DMS153 treated with DMSO at 0.1 percent for 48 hours (cell line): ENCODE measurements around the gene UBAC1.

Experiments
- DNase-seq: peaks from one replicate; lab custom pipeline; 2025; ENCODE audit not compliant: unreplicated experiment; lab: John Stamatoyannopoulos, UW

Gene UBAC1

GRCh38 chr9:135961277-135961715, at the start of gene UBAC1:
UBAC1 (minus strand) TSS chr9:135961373; CDS start chr9:135961162, 211 bp downstream.
- peak; percentile 85 for DNase-seq

GRCh38 chr9:136010615-136011361, 49.6 kb upstream of the UBAC1 start:
- DNase-seq: no peak

- DNase-seq: no peak
Measured at GRCh38 chr9:136010176-136010575, 49.0 kb upstream of the UBAC1 start.

GRCh38 chr9:136009516-136009915, 48.3 kb upstream of the UBAC1 start:
- no peak for DNase-seq

GRCh38 chr9:136008693-136008997, 47.5 kb upstream of the UBAC1 start:
- no peak for DNase-seq

- no peak for DNase-seq
Measured at GRCh38 chr9:136007934-136008692, 46.9 kb upstream of the UBAC1 start.

- no peak for DNase-seq
Measured at GRCh38 chr9:136007276-136007933, 46.2 kb upstream of the UBAC1 start.

GRCh38 chr9:136006169-136006568, 45.0 kb upstream of the UBAC1 start:
- DNase-seq: no peak

GRCh38 chr9:136004712-136005111, 43.5 kb upstream of the UBAC1 start:
- no peak for DNase-seq

- no peak for DNase-seq
Measured at GRCh38 chr9:136004219-136004618, 43.0 kb upstream of the UBAC1 start.

- no peak for DNase-seq
Measured at GRCh38 chr9:136003411-136004218, 42.4 kb upstream of the UBAC1 start.

GRCh38 chr9:136002881-136003280, 41.7 kb upstream of the UBAC1 start:
- DNase-seq: no peak

GRCh38 chr9:136002215-136002614, 41.0 kb upstream of the UBAC1 start:
- DNase-seq: no peak

- no peak for DNase-seq
Measured at GRCh38 chr9:136001231-136001630, 40.1 kb upstream of the UBAC1 start.

GRCh38 chr9:135998410-135999071, 37.4 kb upstream of the UBAC1 start:
- DNase-seq: no peak

- no peak for DNase-seq
Measured at GRCh38 chr9:135998016-135998380, 36.8 kb upstream of the UBAC1 start.

GRCh38 chr9:135997090-135998015, 36.2 kb upstream of the UBAC1 start:
- no peak for DNase-seq

- DNase-seq: no peak
Measured at GRCh38 chr9:135995816-135996215, 34.6 kb upstream of the UBAC1 start.

GRCh38 chr9:135994501-135995192, 33.5 kb upstream of the UBAC1 start:
- no peak for DNase-seq
